Heart left ventricle (tissue), 16 donors: Measurements from ENCODE around the gene BLOC1S6. TPM values are rescaled to one million over a fixed set of nuclear protein-coding genes. Genes with fewer than 3 reads are reported as not detected.

Experiments
- ATAC-seq, 4 donors: fragments of 200-7000 bp; cut with Tn5 transposase; one replicate each; pipeline ENCODE4 v1.9.1; 2020 to 2022; ENCODE audit warnings: moderate library complexity in 4 of 4, mild to moderate bottlenecking in 3 of 4, moderate number of reproducible peaks in 1 of 4
- DNase-seq, 5 donors: peaks; one replicate each; pipeline ENCODE4 v3.0.0-alpha.2; 2020
- H3K27ac ChIP-seq, 12 donors: fragments of 200-600 bp; sonication (generic) in 4 of 12; one replicate each; pipeline versions ENCODE4 v1.5.0 to v1.8.0; 2016 to 2022; ENCODE audit warnings: mild to moderate bottlenecking in 2 of 12
- H3K27me3 ChIP-seq, 9 donors: fragments of 200-600 bp; sonication (generic) in 2 of 9; one replicate each; pipeline versions ENCODE4 v1.5.1 to v1.8.0; 2016 to 2022; ENCODE audit warnings: mild to moderate bottlenecking in 3 of 9
- H3K36me3 ChIP-seq, 9 donors: fragments of 200-600 bp; sonication (generic) in 2 of 9; one replicate each; pipeline versions ENCODE4 v1.5.0 to v1.8.0; 2018 to 2022; ENCODE audit warnings: mild to moderate bottlenecking in 2 of 9
- H3K4me1 ChIP-seq, 12 donors: fragments of 200-600 bp; sonication (generic) in 4 of 12; one replicate each; pipeline versions ENCODE4 v1.5.0 to v1.8.0; 2016 to 2022; ENCODE audit warnings: mild to moderate bottlenecking in 3 of 12
- H3K4me3 ChIP-seq, 12 donors: fragments of 200-600 bp; sonication (generic) in 4 of 12; one replicate each; pipeline versions ENCODE4 v1.5.0 to v1.8.0; 2017 to 2022; ENCODE audit warnings: mild to moderate bottlenecking in 9 of 12, moderate library complexity in 4 of 12
- H3K9me3 ChIP-seq, 12 donors: fragments of 200-600 bp; sonication (generic) in 4 of 12; one replicate each; pipeline versions ENCODE4 v1.5.0 to v1.8.0; 2016 to 2022; ENCODE audit warnings: mild to moderate bottlenecking in 1 of 12
- CTCF ChIP-seq, 12 donors: fragments of 200-600 bp; sonication (generic) in 4 of 12; IDR thresholded peaks; one replicate each; pipeline versions ENCODE4 v1.5.0 to v1.8.0; 2018 to 2022; ENCODE audit warnings: antibody characterized with exemption in 12 of 12, mild to moderate bottlenecking in 5 of 12
- POLR2A ChIP-seq, 2 donors: fragments of 450-650 bp; IDR thresholded peaks; one replicate each; pipeline ENCODE4 v1.6.1; 2017; ENCODE audit warnings: antibody characterized with exemption in 2 of 2, mild to moderate bottlenecking in 2 of 2, moderate library complexity in 2 of 2
- WGBS, 4 donors: extraction: QIAGEN DNeasy Blood & Tissue Kit in 2 of 4; methylation state at CpG; one replicate each; pipeline versions ENCODE4 v1.1.5 to v1.1.7; 2013 to 2018; 5-methylcytosine and 5-hydroxymethylcytosine counted together
- intact Hi-C, 10 donors: fragments of 100-400 bp; cut with DNase I; formaldehyde crosslinking; loops; one replicate each; pipeline versions ENCODE4 v1.11.1 to v1.14.2; 2022
- polyA plus RNA-seq, 2 donors: library from polyadenylated mRNA; stranded (reverse); fragments of 200-250 nt; gene quantifications; one replicate each; pipeline ENCODE4 v1.2.3, GENCODE V29; 2013
- total RNA-seq, 9 donors: library from RNA; depleted of rRNA in 2 of 9; stranded (reverse); fragments of >200 nt in 2 of 9; fragmentation: NEBNext Ultra II Directional in 3 of 9; extraction: Animal tissue kit (Norgen Biotek cat#: 25700) in 3 of 9; gene quantifications; one replicate each; pipeline versions ENCODE4 v1.1.0 to v1.2.4, GENCODE V29; 2016 to 2023
- donor health status: ischemic (EF 13 %, LVEDD 7.1; RV severe dilation, severe dysfunction).
- donor health status: healthy with polysubstance abuse.
- donor health status: DM: no; HTN: yes; CAD: no.
- donor health status: DM: no; HTN: no; CAD: no.
- donor health status: ischemic (EF 25% LVEDD 6.9; RV normal size, moderate dysfunction).
- donor health status: ischemic (EF 25% LVEDD 5.7; RV mildly dilated, moderate dysfunction).
- donor health status: healthy.
- donor health status: DM: yes; HTN: yes; CAD: no.
- donor health status: ischemic (EF 35%, LVEDD 5.7; RV mildly dilated, moderate dysfunction).
- donor health status: nonischemic (EF 11% LVEDD 7.7; RV severe dilation, severe dysfunction).
- donor health status: DM: yes; HTN: yes; CAD: no.
- donor health status: PGD.
- donor health status: ischemic (EF 29% LVEDD 5.4; RV normal size, mild dysfunction).
- donor health status: nonischemic (EF 23%, LVEDD 6.1; RV moderate dilation, normal function).

Gene BLOC1S6
- total and polyA plus RNA-seq, 11 donors: 9.4 to 38.9 (median 26.6) TPM

GRCh38 chr15:45550436-45550835 is 36.7 kb upstream of the BLOC1S6 start:
- H3K27me3 ChIP-seq: peaks cover 0 to 2% (median 0%) of the 10 kb centered on the region in 9 donors
- intact Hi-C loops: no loop called here
- H3K4me1 ChIP-seq: no peaks in the 10 kb centered on the region
- H3K36me3 ChIP-seq: no peaks in the 10 kb centered on the region
- no peaks in the 10 kb centered on the region for H3K9me3 ChIP-seq
- no peak overlapping the region for H3K27ac ChIP-seq
- ATAC-seq: no peak
- WGBS, 4 donors: 79 to 92% (median 84%) methylated on average over 3 of the region's 3 CpGs
- TF ChIP-seq POLR2A (IDR thresholded peaks at IDR 0.05) (no peak), CTCF (IDR thresholded peaks at IDR 0.05) (no peak)
- no peak overlapping the region for H3K4me3 ChIP-seq
- DNase-seq: no peak

GRCh38 chr15:45551676-45552075 is 35.5 kb upstream of the BLOC1S6 start:
- intact Hi-C loops: no loop called here
- 59 to 66% (median 63%) methylated on average over 3 of the region's 3 CpGs for WGBS, 4 donors
- TF ChIP-seq POLR2A (IDR thresholded peaks at IDR 0.05): no peak
- TF ChIP-seq CTCF (IDR thresholded peaks at IDR 0.05): no peak

GRCh38 chr15:45555934-45556608 is 31.1 kb upstream of the BLOC1S6 start:
- 43 to 52% (median 45%) methylated on average over 3 of the region's 3 CpGs for WGBS, 4 donors
- ATAC-seq: no peak

More at GRCh38 chr15:45551676-45552075, 35.5 kb upstream of the BLOC1S6 start:
- no peaks in the 10 kb centered on the region for H3K4me1 ChIP-seq
- H3K36me3 ChIP-seq: no peaks in the 10 kb centered on the region
- H3K27ac ChIP-seq: no peak overlapping the region
- H3K27me3 ChIP-seq: peaks cover 0 to 5% (median 0%) of the 10 kb centered on the region in 9 donors
- H3K4me3 ChIP-seq: no peak overlapping the region
- DNase-seq (no peak), ATAC-seq (no peak)
- no peaks in the 10 kb centered on the region for H3K9me3 ChIP-seq

GRCh38 chr15:45572617-45573016 is 14.6 kb upstream of the BLOC1S6 start:
- H3K27ac ChIP-seq: no peak overlapping the region
- WGBS, 4 donors: 60 to 63% (median 62%) methylated on average over 3 of the region's 3 CpGs
- intact Hi-C loops: no loop called here
- H3K4me1 ChIP-seq: peaks cover 0 to 4% (median 0%) of the 10 kb centered on the region in 12 donors
- DNase-seq (no peak), ATAC-seq (no peak)
- no peak for TF ChIP-seq POLR2A (IDR thresholded peaks at IDR 0.05)
- TF ChIP-seq CTCF (IDR thresholded peaks at IDR 0.05): no peak
- no peaks in the 10 kb centered on the region for H3K36me3 ChIP-seq
- H3K27me3 ChIP-seq: peaks cover 0 to 8% (median 0%) of the 10 kb centered on the region in 9 donors
- H3K4me3 ChIP-seq: no peak overlapping the region
- H3K9me3 ChIP-seq: peaks cover 0 to 4% (median 0%) of the 10 kb centered on the region in 12 donors

More at GRCh38 chr15:45555934-45556608, 31.1 kb upstream of the BLOC1S6 start:
- Histone ChIP-seq H3K9me3 (no peaks in the 10 kb centered on the region), H3K36me3 (no peaks in the 10 kb centered on the region), H3K4me3 (no peak overlapping the region), H3K27me3 (peaks cover 0 to 9% (median 0%) of the 10 kb centered on the region in 9 donors), H3K27ac (no peak overlapping the region), H3K4me1 (no peaks in the 10 kb centered on the region)
- intact Hi-C loops: no loop called here
- TF ChIP-seq POLR2A (IDR thresholded peaks at IDR 0.05): no peak
- TF ChIP-seq CTCF (IDR thresholded peaks at IDR 0.05): no peak
- no peak for DNase-seq
